ENCODE data around the gene FBXL4.

GRCh38 chr6:98985391-98985790, 37.6 kb upstream of the FBXL4 start:
- no peak for TF ChIP-seq POLR2A (IDR thresholded peaks at IDR 0.05)
- TF ChIP-seq, protein P1, sequence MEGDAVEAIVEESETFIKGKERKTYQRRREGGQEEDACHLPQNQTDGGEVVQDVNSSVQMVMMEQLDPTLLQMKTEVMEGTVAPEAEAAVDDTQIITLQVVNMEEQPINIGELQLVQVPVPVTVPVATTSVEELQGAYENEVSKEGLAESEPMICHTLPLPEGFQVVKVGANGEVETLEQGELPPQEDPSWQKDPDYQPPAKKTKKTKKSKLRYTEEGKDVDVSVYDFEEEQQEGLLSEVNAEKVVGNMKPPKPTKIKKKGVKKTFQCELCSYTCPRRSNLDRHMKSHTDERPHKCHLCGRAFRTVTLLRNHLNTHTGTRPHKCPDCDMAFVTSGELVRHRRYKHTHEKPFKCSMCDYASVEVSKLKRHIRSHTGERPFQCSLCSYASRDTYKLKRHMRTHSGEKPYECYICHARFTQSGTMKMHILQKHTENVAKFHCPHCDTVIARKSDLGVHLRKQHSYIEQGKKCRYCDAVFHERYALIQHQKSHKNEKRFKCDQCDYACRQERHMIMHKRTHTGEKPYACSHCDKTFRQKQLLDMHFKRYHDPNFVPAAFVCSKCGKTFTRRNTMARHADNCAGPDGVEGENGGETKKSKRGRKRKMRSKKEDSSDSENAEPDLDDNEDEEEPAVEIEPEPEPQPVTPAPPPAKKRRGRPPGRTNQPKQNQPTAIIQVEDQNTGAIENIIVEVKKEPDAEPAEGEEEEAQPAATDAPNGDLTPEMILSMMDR (IDR thresholded peaks at IDR 0.05), result no peak
